GM18511 (cell line): ENCODE measurements around the gene ELOVL1.
A peak's percentile ranks its signal among the peaks of the same experiment; 100 is the strongest.
"Not testable (repeated sequence)": the region's sequence is repeated elsewhere in the genome, so short reads cannot be mapped to it uniquely, and the experiment has no call there.

Experiments used
- ATAC-seq: cut with Tn5 transposase; IDR thresholded peaks from one replicate; pipeline ENCODE4 v1.9.1; 2021; ENCODE audit warnings: mild to moderate bottlenecking, moderate library complexity; ENCODE audit not compliant: unreplicated experiment

Gene ELOVL1

DNA sequence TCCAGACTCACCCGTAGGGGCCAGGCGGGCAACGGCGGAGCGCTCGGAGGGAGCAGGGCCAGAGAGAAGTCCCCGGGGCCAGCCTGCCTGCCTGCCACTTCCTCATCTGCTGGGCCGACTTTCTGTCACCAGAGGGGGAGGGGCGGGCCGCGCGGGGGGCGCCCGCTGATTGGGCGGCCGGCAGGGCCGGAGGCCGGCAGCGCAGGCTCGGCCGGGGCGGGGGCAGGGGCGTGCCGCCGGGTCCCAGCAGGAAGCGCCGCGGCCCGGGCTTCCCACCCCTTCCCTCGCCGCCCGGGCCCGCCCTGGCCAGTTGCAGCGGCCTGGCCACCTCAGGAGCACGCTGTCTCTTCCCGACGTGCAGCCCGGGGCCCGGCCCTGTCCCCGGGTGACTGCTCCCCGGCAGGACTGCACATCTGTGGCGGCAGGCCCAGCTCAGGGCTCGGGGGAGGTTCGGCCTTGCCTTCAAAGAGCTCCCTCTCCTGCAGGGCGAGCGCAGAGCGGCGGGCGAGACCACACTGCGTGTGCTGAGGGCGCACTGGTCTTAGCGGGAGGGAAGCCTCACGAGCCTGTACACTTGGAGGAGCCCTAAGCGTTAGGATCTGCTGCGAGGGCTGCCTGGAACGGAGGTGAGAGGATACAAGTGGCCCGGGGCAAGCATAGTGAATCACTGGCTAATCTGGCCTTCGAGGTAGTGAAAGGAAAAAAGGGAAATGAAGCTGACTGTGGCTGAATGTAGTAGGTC, at the start of gene ELOVL1:
Gene ELOVL1 (minus strand): TSS at position 108 of the 742 bp plus-strand sequence. CDS start 2,402 bp downstream, outside the sequence.
- ATAC-seq: peak; percentile 80

DNA sequence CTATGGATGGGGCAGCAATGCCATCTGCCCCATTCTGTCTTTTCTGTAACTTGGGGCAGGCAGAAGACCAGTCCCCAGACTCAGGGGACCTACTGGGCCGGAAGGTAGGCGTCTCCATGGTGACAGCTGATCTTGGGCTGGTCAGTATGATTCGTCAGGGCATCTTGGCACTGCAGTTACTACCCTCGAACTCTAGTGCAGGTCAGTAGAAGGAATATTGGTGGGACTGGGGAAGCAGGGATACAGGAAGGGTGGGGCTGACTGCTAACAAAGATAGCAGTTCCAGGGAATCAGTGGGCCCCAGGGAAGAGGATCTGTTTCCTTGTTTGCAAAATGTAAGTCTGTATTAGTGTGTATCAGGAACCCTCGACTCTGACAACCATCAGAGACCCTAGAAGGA, 48.1 kb upstream of the ELOVL1 start:
- no peak for ATAC-seq

DNA sequence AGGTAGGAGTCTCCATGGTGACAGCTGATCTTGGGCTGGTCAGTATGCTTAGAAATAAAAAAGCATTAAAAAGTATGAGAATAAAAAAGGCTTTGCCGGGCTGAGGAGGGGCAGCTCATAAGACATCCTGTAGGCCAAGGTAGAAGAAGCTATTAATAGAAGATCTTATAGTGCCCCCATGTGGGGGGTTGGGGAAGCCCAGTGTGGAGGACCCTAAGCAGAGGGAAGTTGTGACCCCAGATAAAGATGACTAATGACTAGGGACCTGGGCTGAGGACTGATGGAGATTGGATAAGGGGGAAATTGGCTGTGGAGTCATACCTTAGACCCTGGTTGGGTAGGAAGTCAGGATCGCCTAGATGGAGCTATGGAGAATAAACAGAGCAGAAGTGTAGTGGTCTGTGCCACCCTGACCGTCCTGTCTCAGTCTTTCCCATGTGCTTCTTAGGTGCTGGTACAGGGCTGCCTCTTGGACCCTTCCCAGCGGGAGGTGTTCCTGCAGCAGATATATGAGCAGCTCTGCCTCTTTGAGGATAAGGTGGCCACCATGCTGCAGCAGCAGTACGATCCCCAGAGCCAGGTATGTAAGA, 46.9 kb upstream of the ELOVL1 start:
- no peak for ATAC-seq

DNA sequence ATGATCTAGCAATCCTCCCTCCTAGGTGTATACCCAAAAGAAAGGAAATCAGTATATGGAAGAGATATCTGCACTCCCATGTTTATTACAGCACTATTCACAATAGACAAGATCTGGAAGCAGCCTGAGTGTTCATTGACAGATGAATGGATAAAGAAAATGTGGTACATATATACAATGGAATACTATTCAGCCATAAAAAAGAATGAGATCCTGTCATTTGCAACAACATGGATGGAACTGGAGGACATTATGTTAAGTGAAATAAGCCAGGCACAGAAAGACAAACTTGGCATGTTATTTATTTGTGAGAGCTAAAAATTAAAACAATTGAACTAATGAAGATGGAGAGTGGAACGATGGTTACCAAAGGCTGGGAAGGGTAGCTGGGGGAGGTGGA, 45.6 kb upstream of the ELOVL1 start:
- ATAC-seq: not testable (repeated sequence)

DNA sequence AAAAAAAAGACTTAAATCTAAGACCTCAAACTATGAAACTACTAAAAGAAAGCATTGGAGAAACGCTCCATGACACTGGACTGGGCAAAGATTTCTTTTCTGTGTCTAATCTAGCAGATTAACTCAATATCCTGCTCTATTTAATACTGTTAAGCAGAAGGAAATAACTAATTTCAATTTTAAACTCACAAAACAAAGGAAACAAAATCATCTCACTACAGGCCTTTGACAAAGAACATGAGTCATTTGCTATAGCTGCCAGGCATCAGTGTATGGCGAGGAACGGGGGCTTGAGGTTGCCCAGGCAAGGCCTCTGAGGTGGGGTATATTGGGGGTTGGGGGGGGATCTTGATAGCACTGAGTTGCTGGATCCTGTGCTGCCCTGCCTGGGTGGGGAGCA, 42.8 kb upstream of the ELOVL1 start:
- ATAC-seq: no peak

DNA sequence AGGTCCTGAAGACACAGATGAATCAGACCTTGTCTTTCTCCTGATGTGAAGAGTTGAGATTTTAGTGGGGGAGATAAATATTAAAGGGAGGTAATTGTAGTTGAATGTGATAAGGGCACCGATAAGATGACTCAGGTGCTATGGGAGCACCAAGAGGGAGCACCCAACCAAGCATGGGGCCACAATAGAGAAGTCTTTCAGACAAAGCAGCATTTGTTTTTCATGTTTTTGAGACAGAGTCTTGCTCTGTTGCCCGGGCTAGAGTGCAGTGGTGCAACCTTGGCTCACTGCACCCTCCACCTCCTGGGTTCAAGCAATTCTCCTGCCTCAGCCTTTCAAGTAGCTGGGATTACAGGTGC, 38.0 kb upstream of the ELOVL1 start:
- no peak for ATAC-seq

DNA sequence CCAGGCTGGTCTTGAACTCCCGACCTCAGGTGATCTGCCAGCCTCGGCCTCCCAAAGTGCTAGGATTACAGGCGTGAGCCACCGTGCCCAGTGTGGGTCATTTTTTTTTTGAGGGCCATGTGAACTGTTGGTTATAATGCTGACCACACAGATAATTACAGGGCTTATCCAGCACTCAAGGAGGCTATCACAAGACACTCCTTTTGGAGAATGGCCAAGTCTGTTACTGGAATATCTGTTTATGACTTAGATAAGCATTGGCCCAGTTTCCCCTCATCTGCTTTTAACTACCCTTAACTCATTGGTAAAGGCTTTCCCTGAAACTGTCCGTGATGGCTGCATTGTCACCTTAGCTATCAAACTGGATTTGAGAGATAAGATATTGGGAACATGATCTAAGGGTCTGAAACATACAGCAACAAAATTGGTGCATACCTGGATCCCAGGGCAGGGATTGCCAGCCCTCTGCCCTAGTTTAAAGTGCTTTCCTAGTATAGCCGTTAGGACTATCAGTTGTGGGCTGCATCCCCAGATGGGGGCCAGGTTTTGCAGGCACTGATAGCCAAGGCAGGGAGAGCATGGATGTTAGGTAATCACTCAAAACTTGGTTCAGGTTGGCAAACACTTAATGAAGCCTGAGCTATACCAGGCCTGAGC, 37.5 kb upstream of the ELOVL1 start:
- no peak for ATAC-seq

DNA sequence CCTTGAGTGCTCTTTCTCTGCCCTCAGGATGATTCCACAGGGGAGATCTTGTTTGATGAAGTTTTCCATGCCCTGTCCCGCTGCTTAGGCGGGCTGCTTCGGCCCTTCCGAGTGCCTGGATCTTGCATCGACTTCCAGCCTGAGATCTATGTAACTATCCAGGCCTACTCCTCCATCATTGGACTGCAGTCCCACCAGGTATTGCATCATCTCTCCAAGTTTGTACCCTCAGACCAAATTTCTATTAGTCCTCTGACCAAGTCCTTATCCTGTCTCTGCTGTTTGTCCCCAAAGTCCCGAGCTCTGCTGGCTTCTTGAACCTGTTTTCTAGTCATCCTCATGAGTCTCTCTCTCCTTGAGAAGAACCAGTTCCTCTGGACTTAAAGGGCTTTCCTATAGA, 36.5 kb upstream of the ELOVL1 start:
- no peak for ATAC-seq

DNA sequence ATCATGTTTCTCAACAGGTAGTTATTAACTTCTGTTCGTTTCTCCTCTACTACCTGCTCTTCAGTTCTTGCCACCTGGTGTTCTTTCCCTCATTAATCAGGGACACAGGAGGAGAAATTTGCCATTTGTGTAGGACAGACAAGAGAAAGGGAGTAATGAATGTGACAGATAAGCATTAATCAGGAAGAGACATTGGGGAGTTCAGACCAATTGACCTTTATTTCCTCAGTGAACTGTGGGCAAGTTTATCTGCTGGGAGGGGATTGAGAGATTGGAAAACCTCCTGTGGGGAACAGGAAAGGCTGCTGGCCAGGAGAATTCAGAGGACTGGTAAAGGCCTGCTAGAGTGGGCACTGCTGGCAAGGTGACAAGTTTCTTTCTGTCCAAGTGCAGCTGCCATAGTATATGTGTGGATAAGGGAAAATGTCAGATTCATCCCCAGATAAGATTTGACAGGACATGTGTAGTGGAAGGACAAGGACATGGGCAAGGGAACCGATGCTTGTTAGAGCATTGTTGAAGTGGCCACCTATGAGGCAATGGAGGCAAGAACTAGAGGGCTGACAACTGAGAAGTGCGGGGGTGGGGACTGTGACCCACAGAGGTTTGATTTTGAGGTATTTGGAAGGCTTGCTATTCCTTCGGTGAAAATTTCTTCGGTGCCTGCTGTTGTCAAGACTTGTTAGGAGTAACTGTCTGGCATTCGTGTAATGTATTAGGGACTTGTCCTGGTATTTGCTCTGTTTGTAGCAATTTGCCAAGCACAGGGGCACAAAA, 34.5 kb upstream of the ELOVL1 start:
- ATAC-seq: no peak

DNA sequence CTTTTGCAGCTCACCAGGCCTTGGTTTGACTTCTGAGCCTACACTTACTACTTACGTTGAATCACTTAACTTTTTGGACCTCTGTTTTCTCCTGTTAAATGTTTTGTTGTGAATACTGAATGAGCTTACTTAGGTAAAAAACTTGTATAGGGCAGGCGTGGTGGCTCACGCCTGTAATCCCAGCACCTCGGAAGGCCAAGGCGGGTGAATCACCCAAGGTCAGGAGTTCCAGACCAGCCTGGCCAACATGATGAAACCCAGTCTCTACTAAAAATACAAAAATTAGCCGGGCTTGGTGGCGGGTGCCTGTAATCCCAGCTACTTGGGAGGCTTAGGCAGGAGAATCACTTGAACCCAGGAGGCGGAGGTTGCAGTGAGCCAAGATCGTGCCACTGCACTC, 32.6 kb upstream of the ELOVL1 start:
- not testable (repeated sequence) for ATAC-seq

DNA sequence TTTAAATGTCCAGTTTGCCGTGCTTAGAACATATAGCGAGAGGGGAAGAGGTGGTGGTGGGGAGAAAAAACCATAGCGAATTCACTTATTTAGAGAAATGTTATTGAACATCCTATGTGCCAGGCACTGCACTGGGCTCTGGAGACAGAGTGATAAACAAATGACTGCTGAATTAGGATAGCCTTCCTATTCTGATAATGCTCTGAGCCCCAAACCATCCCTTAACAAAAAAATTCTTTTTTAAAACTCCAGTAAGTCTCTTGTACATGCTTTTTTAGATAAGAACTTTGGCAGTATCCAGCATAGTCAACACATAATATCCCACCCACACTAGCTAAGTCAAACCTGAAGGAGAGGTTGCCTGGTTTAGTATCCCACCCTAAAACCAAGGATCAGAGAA, 30.4 kb upstream of the ELOVL1 start:
- no peak for ATAC-seq

DNA sequence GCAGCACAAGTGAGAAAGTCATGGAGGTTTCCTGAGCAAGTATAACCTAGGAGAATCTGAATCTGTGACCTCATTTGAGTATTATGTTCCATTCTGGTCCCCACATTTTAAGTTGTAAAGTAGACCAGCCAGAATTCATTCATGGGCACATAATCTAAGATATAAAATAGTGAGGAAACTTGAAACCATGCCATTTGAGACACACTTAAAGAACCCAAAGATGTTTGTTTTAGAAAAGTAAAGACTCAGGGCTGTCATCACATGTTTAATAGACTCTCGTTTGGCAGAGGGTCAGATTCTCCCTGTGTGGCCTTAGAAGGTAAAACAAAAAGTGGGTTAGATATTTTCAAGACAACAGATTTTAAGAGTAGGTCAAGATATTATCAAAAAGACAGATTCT, 28.2 kb upstream of the ELOVL1 start:
- no peak for ATAC-seq

DNA sequence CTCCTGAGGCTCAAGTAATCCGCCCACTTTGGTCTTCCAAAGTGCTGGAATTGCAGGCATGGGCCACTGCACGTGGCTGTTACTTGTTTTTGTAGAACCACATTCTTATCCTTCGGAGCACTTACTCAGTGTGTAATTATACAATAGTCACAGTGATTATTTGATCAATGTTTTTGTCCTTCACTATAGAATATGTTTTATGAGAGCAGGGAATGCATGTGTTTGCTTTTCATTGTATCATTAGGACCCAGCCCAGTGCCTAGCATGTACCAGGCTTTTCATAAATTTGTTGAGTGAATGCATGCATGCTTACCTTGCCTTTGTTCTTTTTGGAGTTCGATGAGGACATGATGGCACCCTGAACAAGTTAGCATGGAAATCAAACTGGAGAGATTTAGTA, 27.7 kb upstream of the ELOVL1 start:
- ATAC-seq: no peak

DNA sequence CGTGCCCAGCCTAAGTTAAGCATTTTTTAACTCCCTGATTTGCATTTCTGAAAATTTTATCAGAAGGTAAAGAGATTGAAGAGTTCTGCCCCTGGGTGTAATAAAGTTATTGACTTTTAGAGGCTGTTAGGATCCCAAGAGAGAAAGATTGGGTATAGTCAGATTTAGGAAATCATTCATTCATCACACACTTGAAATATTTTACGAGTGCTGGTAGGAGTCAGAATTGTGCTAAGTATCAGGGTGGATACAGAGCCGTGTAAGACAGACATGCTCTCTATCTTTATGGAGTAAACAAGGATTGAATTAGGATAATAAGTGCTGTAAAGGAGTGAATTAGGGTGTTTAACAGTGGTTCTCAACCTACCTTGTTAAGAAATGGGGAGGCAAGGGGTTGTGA, 24.9 kb upstream of the ELOVL1 start:
- ATAC-seq: no peak

DNA sequence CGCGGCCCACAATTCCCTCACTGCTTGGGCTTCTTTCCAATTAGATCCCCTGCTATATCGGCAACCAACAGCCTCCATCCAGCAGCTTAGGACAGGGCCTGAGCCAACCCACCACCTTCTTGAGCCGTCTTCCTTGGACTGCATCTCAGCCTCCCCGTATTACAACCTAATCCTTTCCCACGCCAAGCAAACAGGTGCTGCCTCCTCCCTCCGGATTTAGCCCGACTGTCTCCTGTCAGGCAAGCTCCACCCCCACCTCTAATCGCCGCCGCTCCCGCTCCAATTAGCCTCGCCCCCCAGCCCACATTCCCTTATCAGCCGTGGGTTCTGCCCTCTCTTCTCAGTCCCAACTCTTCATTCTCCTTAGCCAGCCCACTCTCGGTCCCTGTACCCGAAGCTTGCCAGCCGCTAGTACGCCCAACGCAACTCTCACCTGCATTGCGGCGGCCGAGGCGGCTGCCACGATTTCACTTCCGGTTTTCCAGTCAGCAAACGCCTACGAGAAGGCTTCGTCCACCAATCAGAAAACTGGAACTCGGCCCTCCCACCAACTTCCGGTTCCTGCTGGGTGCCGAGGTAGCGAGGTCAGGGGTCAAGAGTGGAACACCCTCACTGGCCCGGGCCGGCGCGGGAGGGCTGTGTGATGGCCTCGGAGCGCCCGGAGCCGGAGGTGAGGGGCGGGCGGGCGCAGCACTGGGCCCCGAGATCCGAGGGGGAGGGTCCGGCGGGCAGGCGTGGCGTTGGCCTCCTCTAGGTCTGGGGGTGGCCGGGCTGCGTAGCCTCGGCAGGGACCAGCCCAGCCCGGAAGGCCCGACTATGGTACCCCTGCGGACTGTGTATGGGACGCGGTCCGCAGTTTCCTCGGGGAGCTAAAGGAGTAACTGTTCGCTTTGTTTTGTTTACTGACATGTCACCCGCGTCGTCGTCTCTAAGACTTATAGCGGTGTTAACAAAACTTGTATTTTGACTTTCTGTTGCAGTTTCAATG, 21.8 kb upstream of the ELOVL1 start, which contains the start of the genes MED8 and SZT2:
Gene MED8 (minus strand): TSS at position 475 of the 988 bp plus-strand sequence. CDS start 36 bp downstream, at position 439.
Gene SZT2 (plus strand): TSS at position 574 of the 988 bp plus-strand sequence. CDS start 70 bp downstream, at position 644.
- ATAC-seq: peak; percentile 94

DNA sequence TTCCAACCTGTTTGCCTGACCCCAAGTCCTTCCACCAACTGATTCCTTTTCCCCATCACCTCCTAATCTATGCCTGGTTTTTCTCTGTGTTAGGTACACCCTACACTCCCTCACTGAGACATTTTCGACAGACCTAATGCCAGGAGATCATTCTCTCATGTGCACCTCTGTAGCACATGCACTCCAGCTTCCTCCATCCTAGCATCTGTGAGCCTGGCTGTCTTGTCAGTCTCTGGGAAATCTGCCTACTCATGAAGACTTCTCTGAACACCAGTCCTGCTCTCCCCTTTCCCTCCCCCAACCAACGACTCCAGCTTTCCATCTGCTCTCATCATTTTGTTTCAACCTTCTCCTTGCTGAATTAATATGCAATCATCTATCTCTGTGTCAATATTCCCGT, 20.8 kb upstream of the ELOVL1 start:
- no peak for ATAC-seq

DNA sequence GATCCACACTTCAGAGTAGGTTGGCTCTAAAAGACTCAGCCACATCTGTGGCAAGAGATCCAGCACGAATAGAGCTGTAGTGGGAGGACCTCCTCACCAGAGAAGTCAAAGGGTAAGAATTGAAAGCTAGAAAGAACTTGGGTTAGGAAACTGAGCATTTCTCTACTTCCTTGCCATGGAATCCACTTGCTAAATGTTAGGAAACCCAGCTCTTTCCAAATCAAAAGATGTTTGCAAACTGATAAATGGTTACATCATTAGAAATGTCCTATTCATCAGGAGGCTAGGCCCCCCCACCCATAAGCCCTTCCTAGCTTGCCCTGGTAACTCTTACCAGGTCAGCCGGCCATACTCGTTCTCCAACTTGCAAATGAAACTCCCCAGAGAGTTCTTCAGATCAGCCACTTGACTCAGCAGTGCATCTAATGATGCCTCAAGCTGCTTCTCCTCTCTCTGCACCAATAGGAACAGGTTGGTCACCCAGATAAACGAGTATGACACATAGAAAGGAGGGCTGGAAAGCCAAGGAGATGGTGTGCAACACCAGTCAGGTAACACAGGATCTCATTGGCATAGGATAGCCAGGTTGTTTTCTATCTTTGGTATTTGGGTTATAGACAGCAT, 20.3 kb upstream of the ELOVL1 start:
- no peak for ATAC-seq

DNA sequence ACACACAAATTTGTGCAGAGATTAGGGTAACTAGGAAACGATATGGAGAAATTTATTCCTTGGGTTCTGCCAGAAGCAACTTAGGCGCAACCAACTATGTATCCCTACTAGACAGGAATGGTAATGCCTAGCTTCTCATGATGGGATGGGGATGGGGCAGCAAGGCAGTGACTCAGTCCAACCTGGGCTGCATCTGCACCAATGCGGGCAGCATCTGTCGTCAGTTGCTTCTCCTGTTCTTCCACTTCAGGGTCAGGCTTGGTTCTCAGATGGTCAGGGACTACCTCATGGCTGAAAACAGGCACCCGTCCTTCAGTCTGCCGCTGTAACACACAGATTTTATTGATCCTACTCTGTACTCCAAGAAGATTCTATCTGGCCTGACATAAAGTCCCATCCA, 18.9 kb upstream of the ELOVL1 start:
- ATAC-seq: no peak

DNA sequence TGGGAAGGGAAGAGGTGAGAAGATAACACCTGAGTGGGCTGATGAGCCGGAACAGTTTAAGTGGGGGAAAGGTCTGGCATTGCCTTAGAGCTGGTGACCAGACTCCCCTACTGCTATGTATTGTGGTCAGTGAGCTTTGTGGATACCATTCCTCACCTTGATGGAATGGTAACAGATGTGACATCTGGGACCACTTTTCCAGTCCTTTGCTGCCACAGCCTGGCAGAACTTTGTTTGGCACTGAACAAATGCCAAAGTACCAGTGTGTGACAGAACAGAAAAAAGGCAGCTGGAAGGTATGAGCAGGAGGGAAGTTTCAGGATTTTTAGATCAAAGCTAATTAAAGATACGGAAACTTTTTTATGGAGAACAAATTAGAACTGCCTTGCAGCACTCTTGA, 15.6 kb upstream of the ELOVL1 start:
- no peak for ATAC-seq
